ENCODE data around the gene CDC73.
"Not testable (repeated sequence)": the region's sequence is repeated elsewhere in the genome, so short reads cannot be mapped to it uniquely, and the experiment has no call there.

CDC73 gene

DNA sequence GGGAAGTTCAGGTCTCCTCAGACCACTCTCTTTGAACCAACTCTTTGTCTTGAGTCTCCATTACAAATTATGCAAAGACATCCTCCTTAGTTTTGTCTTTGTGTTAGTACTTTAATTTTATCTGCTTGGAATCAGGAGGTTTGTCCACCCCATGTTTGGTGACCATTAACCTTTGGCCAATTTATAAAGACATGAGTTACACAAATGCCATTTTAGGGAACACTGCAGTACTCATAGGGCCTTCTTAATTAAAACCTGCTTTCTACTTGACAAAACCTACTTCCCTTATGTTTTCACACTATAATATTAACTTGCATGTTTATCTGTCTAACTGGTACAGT is 7.9 kb upstream of the CDC73 start:
- DNase-seq (ENCODE audit: low read depth), result peak; percentile 19

DNA sequence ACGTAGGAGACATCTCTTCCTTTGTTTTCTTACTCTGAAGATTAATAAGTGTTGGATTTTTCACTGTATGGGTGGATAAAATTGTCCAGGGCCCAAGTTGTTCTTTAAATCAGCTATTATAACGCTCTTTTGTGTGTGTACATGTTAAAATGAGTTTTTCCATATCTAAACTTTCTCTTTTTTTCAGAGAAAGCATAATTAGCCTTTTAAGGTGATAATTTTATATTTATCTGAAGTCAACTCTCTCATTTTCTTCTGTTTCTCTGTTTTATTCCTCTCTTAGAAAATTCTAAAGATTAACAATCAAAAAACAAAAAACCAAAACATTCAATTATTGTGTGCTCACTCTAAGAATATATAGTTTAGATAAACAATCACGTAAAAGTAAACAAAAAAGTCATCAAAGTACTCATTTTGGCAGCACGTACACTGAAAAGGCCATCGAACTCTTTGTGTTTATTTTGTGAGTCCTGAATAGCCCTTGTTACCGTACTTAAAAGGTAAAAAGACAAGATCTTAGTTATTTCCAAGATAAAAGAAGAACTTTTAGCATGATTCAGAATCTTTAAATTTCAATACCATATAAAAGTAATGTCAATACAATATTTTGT is 7.2 kb upstream of the CDC73 start:
- no peak for DNase-seq (ENCODE audit: low read depth)

DNA sequence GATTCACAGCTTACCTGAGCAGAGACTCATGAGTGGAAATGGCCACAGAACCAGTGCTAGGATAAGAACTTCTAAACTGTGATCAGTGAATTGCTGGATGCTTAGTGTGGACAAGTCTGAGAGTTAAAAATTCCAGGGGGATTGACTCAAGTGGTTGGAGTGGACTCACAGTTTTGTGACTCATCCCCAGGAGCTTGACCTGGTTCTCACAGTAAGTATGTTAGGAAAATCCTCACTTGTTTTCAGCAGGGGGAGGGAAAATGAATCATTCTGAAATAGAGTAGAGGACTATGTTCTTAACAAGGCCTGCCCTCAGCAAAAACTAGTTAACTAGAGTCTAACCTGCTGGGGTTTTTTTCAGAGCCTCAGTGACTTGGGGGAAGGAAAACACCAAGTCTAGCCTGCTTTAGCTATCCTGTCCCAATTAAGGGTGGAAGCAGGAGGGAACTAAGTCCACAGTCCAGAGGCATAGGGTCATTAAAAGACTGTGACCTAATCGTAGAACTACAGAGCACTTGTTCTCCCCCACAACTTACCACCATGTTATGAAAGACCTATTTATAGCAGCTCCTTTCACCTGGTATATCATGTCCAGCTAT is 6.1 kb upstream of the CDC73 start:
- DNase-seq (ENCODE audit: low read depth), result peak; percentile 99

DNA sequence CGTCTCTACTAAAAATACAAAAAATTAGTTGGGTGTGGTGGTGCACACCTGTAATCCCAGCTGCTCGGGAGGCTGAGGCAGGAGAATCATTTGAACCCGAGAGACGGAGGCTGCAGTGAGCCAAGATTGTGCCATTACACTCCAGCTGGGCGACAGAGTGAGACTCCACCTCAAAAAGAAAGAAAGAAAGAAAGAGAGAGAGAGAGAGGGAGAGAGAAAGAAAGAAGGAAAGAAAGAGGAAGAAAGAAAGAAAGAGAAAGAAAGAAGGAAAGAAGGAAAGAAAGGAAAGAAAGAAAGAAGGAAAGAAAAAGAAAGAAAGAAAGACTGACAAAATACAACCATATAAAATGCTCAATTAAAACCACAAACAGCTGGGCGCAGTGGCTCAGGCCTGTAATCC is 4.7 kb upstream of the CDC73 start:
- not testable (repeated sequence) for DNase-seq (ENCODE audit: low read depth)

DNA sequence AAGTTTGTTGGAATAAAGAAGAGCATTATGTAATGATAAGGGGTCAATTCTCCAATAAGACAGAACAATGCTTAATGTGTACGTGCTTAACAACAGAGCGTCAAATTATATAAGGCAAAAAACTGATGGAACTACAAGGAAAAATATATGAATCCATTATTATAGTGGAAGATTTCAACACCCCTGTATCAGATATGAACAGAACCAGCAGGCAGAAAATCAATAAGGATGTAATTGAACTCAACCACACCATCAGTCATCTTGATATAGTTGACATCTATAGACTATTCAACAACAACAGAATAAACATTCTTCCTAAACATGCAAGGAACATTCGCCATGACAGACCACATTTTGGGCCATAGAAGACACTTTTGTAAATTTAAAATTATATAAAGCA is 3.6 kb upstream of the CDC73 start:
- DNase-seq (ENCODE audit: low read depth), result no peak

GRCh38 chr1:193118803-193119730 is 2.8 kb upstream of the CDC73 start:
- no peak for DNase-seq (ENCODE audit: low read depth)

DNA sequence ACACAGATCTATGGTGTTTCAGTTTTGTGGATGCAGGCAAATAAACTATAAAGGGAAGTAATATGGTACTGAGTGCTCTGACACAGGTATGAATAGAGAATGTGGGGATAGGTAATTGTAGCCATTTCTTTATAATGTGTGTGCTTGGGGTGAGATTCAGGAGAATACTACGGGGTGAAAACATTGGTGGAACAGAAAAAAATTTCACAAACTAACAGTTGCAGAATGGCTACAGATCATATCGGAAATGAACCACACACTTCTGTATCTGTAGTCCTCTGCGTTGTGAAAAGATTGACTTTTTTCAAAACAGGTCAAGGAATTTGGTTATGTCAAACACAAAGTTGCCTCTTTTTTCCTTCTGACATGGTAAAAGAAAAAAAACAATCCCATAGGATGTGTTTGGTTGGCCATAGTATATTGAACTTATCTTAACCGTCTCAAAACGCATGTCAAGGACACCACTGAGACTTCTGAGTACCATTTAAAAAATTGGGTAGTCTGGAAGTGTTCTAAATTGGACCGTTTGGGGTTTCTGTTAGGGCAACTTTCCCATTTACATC is 1.1 kb upstream of the CDC73 start:
- no peak for DNase-seq (ENCODE audit: low read depth)

- no peak for DNase-seq (ENCODE audit: low read depth)
These were observed 1.9 kb downstream of the CDC73 start for GRCh38 chr1:193123751-193124150.

DNA sequence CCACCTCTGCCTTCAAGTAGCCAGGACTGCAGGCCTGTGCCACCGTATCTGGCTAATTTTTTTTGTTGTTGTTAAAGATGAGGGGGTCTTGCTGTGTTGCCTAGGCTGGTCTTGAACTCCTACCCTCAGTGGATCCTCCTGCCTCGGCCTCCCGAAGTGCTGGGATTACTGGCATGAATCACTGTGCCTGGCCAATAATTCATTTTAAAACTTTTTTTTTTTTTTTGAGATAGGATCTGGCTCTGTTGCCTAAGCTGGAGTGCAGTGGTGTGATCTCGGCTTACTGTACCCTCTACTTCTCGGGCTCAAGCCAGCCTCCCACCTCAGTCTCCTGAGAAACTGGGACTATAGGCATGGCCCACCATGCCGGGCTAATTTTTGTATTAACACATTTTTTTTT is 3.5 kb downstream of the CDC73 start:
- no peak for DNase-seq (ENCODE audit: low read depth)

DNA sequence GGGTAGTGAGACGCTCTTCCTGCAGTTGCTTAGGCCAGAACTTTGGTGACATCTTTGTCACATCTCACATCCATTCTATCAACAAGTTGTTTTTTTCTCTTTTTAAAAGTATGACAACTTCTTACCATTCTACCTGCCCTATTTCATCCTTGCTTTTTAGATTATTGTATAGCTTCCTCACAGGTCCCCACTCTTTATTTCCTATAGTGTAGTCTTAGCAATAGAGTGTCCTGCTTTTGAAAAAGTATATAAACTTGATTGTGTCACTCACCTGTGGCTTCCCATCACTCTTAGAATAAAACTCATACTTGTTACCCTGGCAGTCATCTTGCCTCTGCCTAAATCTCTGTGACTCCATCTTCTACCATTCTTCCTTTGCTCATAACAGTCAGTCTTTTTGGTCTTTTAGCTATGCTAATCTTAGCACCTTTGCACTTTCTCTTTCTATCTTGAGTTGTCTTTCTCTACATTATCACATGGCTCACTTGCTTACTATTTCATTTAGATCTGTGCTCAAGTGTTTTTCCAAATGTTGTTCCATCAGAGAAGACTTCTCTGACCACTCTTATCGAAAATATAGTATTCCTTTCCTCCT is 9.5 kb downstream of the CDC73 start:
- DNase-seq (ENCODE audit: low read depth), result no peak

DNA sequence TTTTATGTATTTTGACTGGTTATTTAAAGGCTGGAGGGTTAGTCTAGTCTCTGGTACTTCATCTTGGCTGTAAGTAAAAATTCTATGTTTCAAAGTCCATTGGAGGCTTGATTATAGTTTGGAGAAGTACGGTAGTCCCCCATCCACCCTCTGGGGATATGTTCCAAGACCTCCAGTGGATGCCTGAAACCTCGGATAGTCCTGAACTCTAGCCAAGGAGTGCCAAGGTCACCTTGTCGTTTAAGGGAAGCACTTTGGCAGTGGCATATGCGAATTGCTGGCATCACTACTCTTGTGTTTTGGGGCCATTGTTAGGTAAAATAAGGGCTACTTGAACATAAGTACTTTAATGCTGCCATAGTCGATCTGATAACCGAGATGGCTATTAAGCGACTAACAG is 18.4 kb downstream of the CDC73 start:
- no peak for DNase-seq (ENCODE audit: low read depth)

GRCh38 chr1:193141804-193142203 is 20.0 kb downstream of the CDC73 start:
- DNase-seq (ENCODE audit: low read depth), result no peak

GRCh38 chr1:193142409-193142808 is 20.6 kb downstream of the CDC73 start:
- no peak for DNase-seq (ENCODE audit: low read depth)

DNA sequence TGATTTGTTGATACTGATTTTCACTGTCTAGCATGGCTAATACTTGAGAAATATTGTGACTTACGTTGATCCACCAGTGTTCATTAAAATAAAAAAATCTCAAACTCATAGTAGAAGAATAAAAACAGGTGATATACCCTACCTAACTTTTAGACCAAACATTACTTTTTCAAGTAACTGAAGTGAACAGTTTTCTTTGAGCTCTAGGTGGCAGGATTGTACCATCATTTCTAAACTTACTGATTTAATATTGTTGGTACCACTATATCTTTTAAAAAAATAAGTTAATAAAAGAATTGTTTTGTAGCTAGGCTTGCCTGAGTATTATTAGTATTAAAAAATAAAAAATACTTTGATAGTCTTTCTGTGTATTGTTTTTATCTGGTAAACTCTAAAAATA is 21.5 kb downstream of the CDC73 start:
- peak; percentile 37 for DNase-seq (ENCODE audit: low read depth)

GRCh38 chr1:193144361-193144938 is 22.6 kb downstream of the CDC73 start:
- DNase-seq (ENCODE audit: low read depth), result no peak

- no peak for DNase-seq (ENCODE audit: low read depth)
These were observed 23.2 kb downstream of the CDC73 start for GRCh38 chr1:193144999-193145398.

- no peak for DNase-seq (ENCODE audit: low read depth)
These were observed 34.4 kb downstream of the CDC73 start for GRCh38 chr1:193156117-193156821.

DNA sequence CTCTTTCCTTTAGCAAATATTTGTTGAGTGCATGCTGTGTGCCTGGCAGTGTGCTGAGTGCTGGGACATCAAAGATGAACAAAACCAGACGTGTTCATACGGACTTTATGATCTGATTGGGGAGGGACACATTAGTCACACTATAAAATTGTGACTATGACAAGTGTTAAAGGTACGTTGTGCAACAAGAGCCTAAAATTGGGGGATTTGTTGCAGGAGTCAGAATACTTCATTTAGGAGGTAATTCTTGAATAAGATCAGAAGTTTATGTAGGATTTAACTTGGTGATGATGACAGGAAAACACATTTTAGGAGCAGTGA is 35.0 kb downstream of the CDC73 start:
- DNase-seq (ENCODE audit: low read depth), result peak; percentile 18

DNA sequence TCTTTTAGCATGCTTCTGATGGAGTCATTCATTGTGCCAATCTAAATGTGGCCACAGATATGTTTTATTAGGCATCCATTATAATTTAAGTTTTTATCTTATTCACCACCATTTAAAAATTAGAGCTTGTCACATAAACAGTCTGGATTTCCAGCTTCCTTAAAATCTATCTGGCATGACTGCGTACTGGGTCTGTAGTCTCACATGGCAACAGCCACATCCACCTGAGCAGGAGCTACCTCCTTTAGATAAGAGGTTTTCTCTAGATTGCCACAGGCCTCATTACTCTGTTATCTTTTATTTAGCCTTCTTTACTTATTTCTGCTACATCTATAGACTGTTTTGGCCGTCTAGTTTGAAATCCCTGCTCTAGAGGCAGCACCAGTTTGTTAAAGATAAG is 35.5 kb downstream of the CDC73 start:
- DNase-seq (ENCODE audit: low read depth), result no peak

GRCh38 chr1:193176113-193176512 is 54.3 kb downstream of the CDC73 start:
- DNase-seq (ENCODE audit: low read depth), result peak; percentile 17

DNA sequence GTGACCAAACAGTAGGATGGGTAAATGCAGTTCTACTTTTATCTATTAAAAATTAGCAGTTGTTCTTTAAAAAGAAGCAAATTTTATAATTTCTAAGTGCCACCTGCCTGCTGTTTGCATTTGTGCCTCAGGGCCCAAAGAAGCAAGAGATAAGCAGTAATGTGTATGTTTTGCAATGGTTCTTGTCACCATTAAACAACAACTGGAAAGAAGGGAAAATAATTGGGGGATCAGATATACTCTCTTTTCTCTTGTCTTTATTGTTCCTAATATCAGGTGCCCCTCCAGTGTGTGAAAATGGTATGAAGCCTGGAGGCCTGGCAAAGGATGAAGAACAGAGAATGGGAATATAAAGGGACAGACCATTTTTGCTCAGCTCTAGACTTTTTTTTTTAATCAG is 55.0 kb downstream of the CDC73 start:
- no peak for DNase-seq (ENCODE audit: low read depth)

- no peak for DNase-seq (ENCODE audit: low read depth)
These were observed 57.3 kb downstream of the CDC73 start for GRCh38 chr1:193179094-193179493.

Data from EH (cell line).